Upper lobe of left lung (tissue), 6 donors: ENCODE data around the gene PIM3. TPM values are rescaled to one million over a fixed set of nuclear protein-coding genes. Genes with fewer than 3 reads are reported as not detected.

Experiments
- ATAC-seq, 2 donors: fragments of 200-7000 bp; cut with Tn5 transposase; one replicate each; pipeline ENCODE4 v1.9.1; 2022; ENCODE audit warnings: mild to moderate bottlenecking in 2 of 2, moderate library complexity in 2 of 2; ENCODE audit not compliant: low FRiP score in 2 of 2
- DNase-seq, 2 donors: peaks; one replicate each; pipeline ENCODE4 v3.0.0-alpha.2; 2019 to 2020
- H3K27ac ChIP-seq, 4 donors: fragments of 200-600 bp; sonication (generic); one replicate each; pipeline ENCODE4 v1.5.1; 2016 to 2019
- H3K27me3 ChIP-seq, 4 donors: fragments of 200-600 bp; sonication (generic); one replicate each; pipeline ENCODE4 v1.5.1; 2017 to 2019
- H3K36me3 ChIP-seq, 4 donors: fragments of 200-600 bp; sonication (generic); one replicate each; pipeline ENCODE4 v1.5.1; 2016 to 2019
- H3K4me1 ChIP-seq, 4 donors: fragments of 200-600 bp; sonication (generic); one replicate each; pipeline ENCODE4 v1.5.1; 2018 to 2019
- H3K4me3 ChIP-seq, 4 donors: fragments of 200-600 bp; sonication (generic); one replicate each; pipeline ENCODE4 v1.5.1; 2017 to 2019; ENCODE audit warnings: mild to moderate bottlenecking in 2 of 4, moderate library complexity in 1 of 4
- H3K9me3 ChIP-seq, 4 donors: fragments of 200-600 bp; sonication (generic); one replicate each; pipeline ENCODE4 v1.5.1; 2018 to 2019
- CTCF ChIP-seq, 6 experiments: fragments of 450-650 bp in 4 of 6; fragments of 200-600 bp in 2 of 6; sonication (generic) in 2 of 6; IDR thresholded peaks; one replicate each; pipeline ENCODE4 v1.5.1; 2016 to 2019; ENCODE audit warnings: antibody characterized with exemption in 6 of 6
- EP300 ChIP-seq, 4 donors: sonication (generic); formaldehyde crosslinking; IDR thresholded peaks; one replicate each; pipeline ENCODE4 v1.5.1; 2017; ENCODE audit warnings: antibody characterized with exemption in 4 of 4, control low read depth in 2 of 4
- POLR2A ChIP-seq, 4 donors: fragments of 450-650 bp; IDR thresholded peaks; one replicate each; pipeline ENCODE4 v1.5.1; 2016 to 2017; ENCODE audit warnings: antibody characterized with exemption in 4 of 4, mild to moderate bottlenecking in 2 of 4
- POLR2AphosphoS5 ChIP-seq, 2 donors: sonication (generic); formaldehyde crosslinking; IDR thresholded peaks; one replicate each; pipeline ENCODE4 v1.5.1; 2017; ENCODE audit warnings: antibody characterized with exemption in 2 of 2
- WGBS, 2 donors: methylation state at CpG; one replicate each; pipeline ENCODE4 v1.1.5; 2017 to 2018; 5-methylcytosine and 5-hydroxymethylcytosine counted together
- total RNA-seq, 6 donors: library from RNA; depleted of rRNA in 4 of 6; stranded (reverse); fragments of >200 nt in 4 of 6; gene quantifications; one replicate each; pipeline versions ENCODE4 v1.1.0 to v1.2.1, GENCODE V29; 2016 to 2021
- donor health status: DM: no; HTN: no; CAD: no; lungs with moderate emphysema.
- donor health status: DM: no; HTN: yes; CAD: no; lungs with severe emphysema.

PIM3 gene
- total RNA-seq, 6 donors from 2014 or later, result 131 to 246 (median 156) TPM

GRCh38 chr22:49962751-49963646 is 2.4 kb downstream of the PIM3 start:
- H3K36me3 ChIP-seq, result peaks cover 17 to 44% (median 36%) of the 10 kb centered on the region in 4 donors
- WGBS, 2 donors, result 57 to 63% methylated on average over 24 to 49 of the region's 63 CpGs
- peaks cover 72 to 76% (median 74%) of the 10 kb centered on the region in 4 donors for H3K4me1 ChIP-seq
- TF ChIP-seq EP300 (IDR thresholded peaks at IDR 0.05), result no peak
- TF ChIP-seq CTCF (IDR thresholded peaks at IDR 0.05), result peak in 1 of 6 experiments; percentile 8
- peak in 1 of 4 donors; percentile 22 for TF ChIP-seq POLR2A (IDR thresholded peaks at IDR 0.05)
- ATAC-seq (no peak), DNase-seq (peak; percentile 27 to 89)
- H3K4me3 ChIP-seq, result peak overlapping the region; percentile 88 to 98 (median 94)
- peak overlapping the region; percentile 95 to 98 (median 96) for H3K27ac ChIP-seq
- H3K9me3 ChIP-seq, result no peaks in the 10 kb centered on the region
- H3K27me3 ChIP-seq, result no peaks in the 10 kb centered on the region

DNA sequence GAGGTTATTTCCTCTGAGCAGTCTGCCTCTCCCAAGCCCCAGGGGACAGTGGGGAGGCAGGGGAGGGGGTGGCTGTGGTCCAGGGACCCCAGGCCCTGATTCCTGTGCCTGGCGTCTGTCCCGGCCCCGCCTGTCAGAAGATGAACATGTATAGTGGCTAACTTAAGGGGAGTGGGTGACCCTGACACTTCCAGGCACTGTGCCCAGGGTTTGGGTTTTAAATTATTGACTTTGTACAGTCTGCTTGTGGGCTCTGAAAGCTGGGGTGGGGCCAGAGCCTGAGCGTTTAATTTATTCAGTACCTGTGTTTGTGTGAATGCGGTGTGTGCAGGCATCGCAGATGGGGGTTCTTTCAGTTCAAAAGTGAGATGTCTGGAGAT is 3.1 kb downstream of the PIM3 start:
- peaks cover 17 to 44% (median 36%) of the 10 kb centered on the region in 4 donors for H3K36me3 ChIP-seq

GRCh38 chr22:49964136-49965090 is 3.8 kb downstream of the PIM3 start:
- Histone ChIP-seq H3K9me3 (no peaks in the 10 kb centered on the region), H3K4me3 (peak overlapping the region; percentile 88 to 98 (median 94)), H3K36me3 (peaks cover 17 to 44% (median 36%) of the 10 kb centered on the region in 4 donors), H3K27ac (peak overlapping the region; percentile 95 to 98 (median 96)), H3K27me3 (no peaks in the 10 kb centered on the region), H3K4me1 (peaks cover 63 to 75% (median 70%) of the 10 kb centered on the region in 4 donors)
- no peak for ATAC-seq
- DNase-seq, result peak; percentile 22 to 54
- no peak for TF ChIP-seq CTCF (IDR thresholded peaks at IDR 0.05)
- no peak for TF ChIP-seq POLR2A (IDR thresholded peaks at IDR 0.05)
- TF ChIP-seq EP300 (IDR thresholded peaks at IDR 0.05), result no peak
- TF ChIP-seq POLR2AphosphoS5 (IDR thresholded peaks at IDR 0.05), result no peak
- 56 to 59% methylated on average over 14 to 19 of the region's 19 CpGs for WGBS, 2 donors

More for the DNA sequence above, 3.1 kb downstream of the PIM3 start:
- WGBS, 2 donors, result 46 to 48% methylated on average over 6 of the region's 6 CpGs
- H3K27me3 ChIP-seq, result no peaks in the 10 kb centered on the region
- DNase-seq (peak in 1 of 2 donors; percentile 36), ATAC-seq (no peak)
- H3K27ac ChIP-seq, result peak overlapping the region; percentile 95 to 98 (median 96)
- TF ChIP-seq CTCF (IDR thresholded peaks at IDR 0.05) (no peak), POLR2A (IDR thresholded peaks at IDR 0.05) (no peak), EP300 (IDR thresholded peaks at IDR 0.05) (no peak), POLR2AphosphoS5 (IDR thresholded peaks at IDR 0.05) (no peak)
- H3K4me1 ChIP-seq, result peaks cover 71 to 77% (median 75%) of the 10 kb centered on the region in 4 donors
- no peaks in the 10 kb centered on the region for H3K9me3 ChIP-seq
- peak overlapping the region; percentile 88 to 98 (median 94) for H3K4me3 ChIP-seq

- H3K27ac ChIP-seq, result peak overlapping the region; percentile 95 to 98 (median 96)
- no peaks in the 10 kb centered on the region for H3K27me3 ChIP-seq
- peaks cover 63 to 78% (median 70%) of the 10 kb centered on the region in 4 donors for H3K4me1 ChIP-seq
- ATAC-seq (no peak), DNase-seq (peak; percentile 44 to 80)
- peak overlapping the region in 1 of 4 donors; percentile 98 for H3K4me3 ChIP-seq
- WGBS, 2 donors, result 74 to 83% methylated on average over 5 to 21 of the region's 22 CpGs
- peak in 1 of 4 donors; percentile 23 for TF ChIP-seq POLR2A (IDR thresholded peaks at IDR 0.05)
- no peak for TF ChIP-seq CTCF (IDR thresholded peaks at IDR 0.05)
- H3K36me3 ChIP-seq, result peaks cover 17 to 44% (median 36%) of the 10 kb centered on the region in 4 donors
- H3K9me3 ChIP-seq, result no peaks in the 10 kb centered on the region
These were observed 4.8 kb downstream of the PIM3 start for GRCh38 chr22:49965091-49966040.
